GF-D8 (cell line): ENCODE data around the gene COG5.
"Not testable (repeated sequence)": the region's sequence is repeated elsewhere in the genome, so short reads cannot be mapped to it uniquely, and the experiment has no call there.

Experiments used
- DNase-seq: peaks from one replicate; lab custom pipeline; 2025; lab: John Stamatoyannopoulos, UW

COG5 gene

DNA sequence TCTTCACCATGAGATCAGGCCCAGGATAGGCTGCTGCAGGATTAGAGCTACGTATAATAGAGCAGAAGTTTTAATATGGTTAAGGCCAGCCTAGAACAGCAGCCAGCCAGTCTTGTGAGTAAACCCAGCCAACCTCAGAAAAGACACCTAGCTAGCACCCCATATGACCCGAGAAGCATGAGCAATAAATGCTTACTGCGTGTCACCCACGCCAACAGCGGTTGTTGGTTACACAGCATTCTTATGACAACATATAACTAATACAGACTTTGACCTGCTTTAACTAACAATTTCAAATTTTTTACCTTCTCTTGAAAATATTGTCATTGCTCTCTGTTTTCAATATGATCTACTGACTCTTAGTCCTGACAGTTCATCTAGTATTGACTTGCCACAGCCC lies 289.2 kb downstream of the COG5 start:
- no peak for DNase-seq

GRCh38 chr7:107269790-107270189 lies 293.9 kb downstream of the COG5 start:
- DNase-seq: no peak

DNA sequence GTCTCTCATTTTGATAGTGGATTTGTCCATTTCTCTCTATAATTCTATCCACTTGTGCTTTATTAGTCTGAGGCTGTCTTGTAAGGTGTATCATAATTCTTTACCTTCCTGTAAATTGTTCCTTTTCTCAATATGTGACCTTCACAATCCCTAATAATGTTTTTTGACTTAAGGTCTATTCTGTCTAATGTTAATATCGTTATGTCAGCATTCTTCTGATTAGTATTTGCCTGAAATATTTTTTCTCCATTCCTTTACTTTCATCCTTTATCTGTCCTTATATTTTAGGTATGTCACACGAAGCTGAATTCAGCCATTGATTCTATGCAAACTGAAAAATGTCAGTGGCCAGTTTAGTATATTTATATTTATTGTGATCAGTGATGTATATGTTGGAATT lies 295.1 kb downstream of the COG5 start:
- DNase-seq: no peak

DNA sequence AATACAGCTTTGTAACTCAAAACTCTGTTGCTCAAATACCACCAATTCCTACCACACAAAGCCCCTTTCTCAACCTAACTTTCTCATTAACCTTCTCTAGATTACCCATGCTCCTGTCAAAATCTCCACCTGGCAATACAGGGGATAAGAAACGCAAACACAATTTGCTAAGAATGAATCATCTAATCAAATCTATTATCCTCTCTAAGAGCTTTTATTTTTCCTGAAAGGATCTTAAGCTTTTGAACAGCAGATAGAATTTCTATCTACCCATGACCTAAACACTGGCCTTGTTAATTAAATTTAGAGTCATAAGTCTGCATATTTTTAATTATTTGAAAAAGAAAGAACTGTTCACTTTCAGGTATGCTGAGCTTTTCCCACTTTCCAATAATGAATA lies 296.6 kb downstream of the COG5 start:
- DNase-seq: no peak

- no peak for DNase-seq
These were observed 299.0 kb downstream of the COG5 start for GRCh38 chr7:107264723-107265122.

DNA sequence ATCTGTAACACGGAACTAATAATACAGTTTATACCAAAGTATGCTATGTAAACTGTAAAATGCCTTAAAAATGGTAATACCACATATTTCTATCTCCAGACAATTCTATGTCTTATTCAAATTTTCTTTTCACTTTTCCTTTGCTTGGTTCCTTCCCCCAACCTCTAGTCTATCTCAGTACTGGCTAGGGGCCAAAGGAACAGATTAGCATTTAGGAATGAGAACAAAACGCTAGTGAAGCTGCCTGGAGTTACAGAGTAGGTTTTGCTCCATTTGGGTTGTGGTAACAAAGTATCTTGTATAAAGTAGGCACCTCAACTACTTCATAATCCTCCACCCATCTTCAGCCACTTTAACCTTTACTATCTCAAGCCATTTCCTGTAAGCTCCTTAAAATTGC lies 300.9 kb downstream of the COG5 start:
- no peak for DNase-seq

GRCh38 chr7:107258737-107259136 lies 305.0 kb downstream of the COG5 start:
- DNase-seq: no peak

DNA sequence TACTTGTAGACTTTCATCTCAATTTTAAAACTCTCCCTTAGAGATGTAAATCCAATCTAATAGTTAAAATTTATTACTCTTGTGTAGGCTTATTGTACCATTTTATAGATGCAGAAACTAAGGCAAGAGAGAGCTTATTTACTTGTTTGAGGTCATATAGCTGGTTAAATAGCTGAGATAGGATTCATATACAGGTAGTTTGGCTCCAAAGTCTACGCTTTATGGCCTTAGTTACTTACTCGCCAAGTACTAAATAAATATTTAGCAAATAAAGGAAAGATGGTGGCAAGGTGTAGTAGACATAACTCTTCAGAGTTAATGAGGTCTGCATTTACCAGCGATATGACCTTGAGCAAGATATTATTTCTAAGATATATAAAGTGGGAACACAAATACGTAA lies 308.1 kb downstream of the COG5 start:
- DNase-seq: no peak

- DNase-seq: no peak
These were observed 309.2 kb downstream of the COG5 start for GRCh38 chr7:107254398-107254985.

DNA sequence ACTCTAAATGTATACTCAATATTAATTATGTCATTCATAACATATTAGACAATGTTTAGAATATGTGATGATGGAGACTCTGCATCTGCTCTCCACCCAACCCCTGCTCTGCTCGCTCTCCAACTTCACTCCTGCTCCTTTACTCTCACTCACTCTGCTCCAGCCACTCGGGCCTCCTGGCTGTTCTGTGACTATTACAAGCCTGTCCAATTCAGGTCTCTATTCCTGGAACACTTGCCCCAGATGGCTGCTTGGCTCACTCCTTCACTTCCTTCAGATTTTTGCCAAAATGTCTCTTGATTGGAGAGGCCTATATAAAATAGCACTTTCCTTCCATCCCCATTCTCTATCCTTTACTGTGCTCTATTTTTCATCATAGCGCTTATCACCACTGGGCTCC lies 310.1 kb downstream of the COG5 start:
- DNase-seq: no peak

DNA sequence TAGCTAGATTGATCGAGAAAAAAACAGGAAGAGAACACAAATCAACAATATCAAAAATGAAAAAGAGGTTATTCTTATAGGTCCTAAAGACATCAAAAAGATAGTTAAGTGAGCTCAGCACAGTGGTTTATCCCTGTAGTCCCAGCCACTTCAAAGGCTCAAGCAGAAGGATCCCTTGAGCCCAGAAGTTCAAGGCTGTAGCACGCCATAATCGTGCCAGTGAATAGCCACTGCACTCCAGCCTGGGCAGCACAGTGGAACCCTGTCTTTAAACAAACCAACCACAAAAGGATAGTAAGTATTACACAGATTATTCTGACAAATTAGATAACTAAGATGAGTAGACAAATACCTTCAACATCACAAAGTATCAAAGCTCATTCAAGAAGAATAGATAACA lies 311.8 kb downstream of the COG5 start:
- DNase-seq: no peak

DNA sequence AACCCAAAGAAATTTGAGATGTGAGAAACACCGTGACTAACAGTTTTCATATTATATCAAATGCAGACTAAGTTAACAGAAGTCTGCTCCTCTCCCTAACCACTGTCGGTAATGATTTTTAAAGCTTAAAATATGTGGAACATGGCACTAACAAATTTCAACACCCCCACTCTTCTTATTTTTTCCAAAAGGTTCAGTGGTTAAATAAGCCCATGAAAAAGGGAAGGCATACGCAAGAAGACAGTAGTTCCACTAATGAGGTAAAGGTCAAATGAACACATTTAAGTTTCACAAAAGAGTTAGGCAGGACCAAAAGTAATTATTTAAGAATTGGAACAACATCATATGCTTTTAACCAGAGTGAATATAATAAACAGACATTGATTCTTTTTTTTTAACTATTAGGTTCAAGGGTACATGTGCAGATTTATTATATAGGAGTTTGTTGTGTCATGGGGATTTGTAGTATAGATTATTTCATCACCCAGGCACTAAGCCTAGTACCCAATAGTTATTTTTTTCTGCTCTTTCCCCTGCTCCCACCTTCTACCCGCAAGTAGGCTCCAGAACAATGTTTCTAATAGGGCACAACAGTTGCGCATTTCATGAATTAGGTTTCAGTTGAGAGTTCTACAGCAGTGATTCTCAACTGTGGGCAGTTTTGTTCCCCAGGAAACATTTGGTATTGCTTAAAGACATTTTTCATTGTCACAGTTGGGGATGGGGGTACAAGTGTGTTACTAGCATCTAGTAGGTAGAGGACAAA lies 315.0 kb downstream of the COG5 start:
- no peak for DNase-seq

- DNase-seq: not testable (repeated sequence)
These were observed 316.9 kb downstream of the COG5 start for GRCh38 chr7:107246836-107247235.

- DNase-seq: no peak
These were observed 319.1 kb downstream of the COG5 start for GRCh38 chr7:107244613-107245012.

DNA sequence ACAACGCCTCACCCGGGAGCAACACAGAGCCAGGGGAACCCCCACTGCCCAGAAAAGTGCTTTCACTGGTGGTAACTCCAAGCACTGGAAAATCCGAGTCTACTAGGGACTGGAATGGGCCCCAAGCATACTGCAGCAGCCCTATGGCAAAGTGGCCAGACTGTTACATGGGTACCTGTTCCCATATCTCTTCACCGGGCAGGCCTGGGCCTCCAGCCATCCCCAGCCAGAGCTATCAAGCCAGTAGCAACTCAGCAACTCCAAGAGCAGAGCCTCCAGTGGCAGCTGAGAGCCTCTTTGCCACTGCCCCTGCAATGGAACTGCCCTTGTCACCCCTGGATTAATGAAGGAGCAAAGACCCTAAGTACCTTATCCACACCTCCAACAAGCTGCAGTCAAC lies 321.5 kb downstream of the COG5 start:
- DNase-seq: no peak

DNA sequence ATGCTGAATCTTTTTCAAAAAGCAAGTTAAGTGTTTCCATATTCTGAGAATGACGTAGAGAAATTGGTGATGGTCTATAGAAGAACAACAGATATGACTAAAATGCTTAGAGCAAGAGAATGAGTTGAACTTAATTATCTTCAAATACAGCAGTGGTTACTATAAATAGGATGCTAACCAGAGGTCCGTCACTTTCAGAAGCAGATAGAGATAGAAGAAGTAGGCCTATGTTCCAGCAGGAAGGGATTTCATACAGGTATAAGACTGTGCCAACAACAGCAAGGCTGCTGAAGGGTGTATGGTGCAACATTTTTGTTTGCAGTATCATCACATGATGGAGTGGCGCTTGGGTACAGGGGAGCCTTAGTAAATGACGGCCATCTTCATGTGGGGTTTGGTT lies 326.3 kb downstream of the COG5 start:
- DNase-seq: no peak

DNA sequence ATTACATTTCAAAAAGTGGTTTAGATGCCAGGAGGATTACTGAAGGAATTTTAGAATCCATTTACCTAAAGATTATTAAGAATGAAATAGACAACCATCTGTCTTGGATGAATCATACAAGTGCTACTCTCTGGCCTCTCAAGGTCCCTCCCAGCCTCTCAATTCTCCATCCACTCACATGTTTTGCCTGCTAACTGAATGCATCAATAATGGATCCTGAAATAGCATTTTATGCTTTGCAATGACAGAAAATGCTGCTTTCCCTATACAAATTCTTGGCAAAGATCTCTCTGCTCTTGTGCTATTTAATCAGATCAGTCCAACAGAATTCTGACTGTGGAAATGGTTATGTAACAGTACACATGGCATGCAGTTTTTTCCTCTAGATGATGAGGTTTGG lies 326.9 kb downstream of the COG5 start:
- DNase-seq: no peak

DNA sequence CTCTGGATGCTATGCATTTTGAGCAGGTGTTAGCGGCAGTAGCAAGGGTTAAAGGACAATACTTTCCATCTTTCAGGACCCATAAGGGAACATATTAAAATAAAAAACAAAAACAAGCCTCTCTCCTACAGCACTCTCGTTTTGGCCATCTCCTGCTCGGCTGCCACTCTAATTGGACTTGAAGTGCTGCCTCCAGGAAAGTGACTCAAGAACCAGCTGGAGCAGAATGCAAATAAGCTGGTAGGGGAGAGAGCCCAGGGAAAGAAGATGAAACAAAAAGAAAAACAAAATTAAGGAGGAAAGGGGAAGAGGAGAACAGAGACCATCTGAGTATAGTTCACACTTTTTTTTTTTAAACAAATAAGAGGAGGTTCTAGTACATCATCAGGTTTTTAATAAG lies 329.3 kb downstream of the COG5 start:
- DNase-seq: no peak

- DNase-seq: no peak
These were observed 329.7 kb downstream of the COG5 start for GRCh38 chr7:107233981-107234380.

DNA sequence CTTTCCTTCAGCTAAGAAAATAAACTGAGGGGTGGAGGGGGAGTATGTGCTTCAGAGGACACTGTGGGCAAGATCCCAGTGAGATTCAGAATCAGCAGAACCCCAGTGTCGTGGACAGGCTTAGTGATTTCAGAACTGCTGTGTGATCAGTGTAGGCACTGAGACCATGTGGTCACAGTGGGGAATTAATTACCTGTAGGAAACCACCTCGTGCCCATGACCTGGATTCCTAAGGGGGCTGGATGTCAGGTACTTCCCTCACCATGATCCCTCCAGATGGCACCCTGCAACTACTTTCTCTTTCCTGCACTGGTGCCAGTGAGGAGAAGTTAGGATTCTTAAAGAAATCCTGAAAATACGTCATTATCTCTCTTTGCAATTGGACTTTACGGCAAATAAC lies 330.5 kb downstream of the COG5 start:
- DNase-seq: no peak

- no peak for DNase-seq
These were observed 331.1 kb downstream of the COG5 start for GRCh38 chr7:107232568-107233090.

- no peak for DNase-seq
These were observed 333.4 kb downstream of the COG5 start for GRCh38 chr7:107230334-107230733.

DNA sequence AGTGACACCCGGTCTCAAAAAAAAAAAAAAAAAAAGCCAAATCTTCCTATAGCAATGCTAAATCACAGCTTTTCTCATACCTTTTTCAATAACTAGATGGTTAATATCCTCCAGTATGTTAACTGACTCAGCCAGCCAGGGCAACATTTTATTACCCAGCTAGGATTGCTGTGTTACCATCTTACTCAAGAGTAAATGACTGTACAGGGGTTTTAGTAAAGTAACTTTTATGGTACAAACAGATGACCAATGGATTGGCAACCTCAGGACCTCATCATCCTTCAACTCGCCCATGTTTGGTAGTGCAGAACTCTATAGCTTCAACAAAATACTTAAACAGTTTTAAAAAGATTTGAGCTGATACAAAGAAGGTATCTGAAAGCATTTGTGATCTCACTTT lies 335.4 kb downstream of the COG5 start:
- no peak for DNase-seq
